ENCODE data around the gene CAMTA1.

DNA sequence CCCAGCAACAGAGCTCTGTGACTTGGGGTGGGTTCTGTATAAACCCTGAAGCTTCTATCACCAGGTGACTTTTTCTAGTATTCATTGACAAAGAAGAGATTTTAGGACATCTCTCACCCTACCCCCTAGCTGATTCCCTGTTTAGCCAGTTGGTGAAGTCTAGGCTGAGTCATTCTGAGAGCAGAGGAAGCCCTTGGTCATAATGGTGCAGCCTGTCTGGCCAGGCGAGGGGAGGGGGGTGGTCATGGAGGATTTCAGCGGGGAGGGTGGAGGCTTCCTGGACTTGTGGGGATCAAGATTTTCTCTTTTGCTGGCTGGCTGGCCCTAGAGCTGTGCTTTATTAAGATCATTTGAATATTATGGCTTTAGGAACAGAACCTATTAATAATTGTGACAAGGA, 262.6 kb downstream of the CAMTA1 start:
- TF ChIP-seq POLR2A (IDR thresholded peaks at IDR 0.05) (no peak), POLR2AphosphoS5 (IDR thresholded peaks at IDR 0.05) (no peak), EP300 (IDR thresholded peaks at IDR 0.05) (no peak)
- TF ChIP-seq, protein P1, sequence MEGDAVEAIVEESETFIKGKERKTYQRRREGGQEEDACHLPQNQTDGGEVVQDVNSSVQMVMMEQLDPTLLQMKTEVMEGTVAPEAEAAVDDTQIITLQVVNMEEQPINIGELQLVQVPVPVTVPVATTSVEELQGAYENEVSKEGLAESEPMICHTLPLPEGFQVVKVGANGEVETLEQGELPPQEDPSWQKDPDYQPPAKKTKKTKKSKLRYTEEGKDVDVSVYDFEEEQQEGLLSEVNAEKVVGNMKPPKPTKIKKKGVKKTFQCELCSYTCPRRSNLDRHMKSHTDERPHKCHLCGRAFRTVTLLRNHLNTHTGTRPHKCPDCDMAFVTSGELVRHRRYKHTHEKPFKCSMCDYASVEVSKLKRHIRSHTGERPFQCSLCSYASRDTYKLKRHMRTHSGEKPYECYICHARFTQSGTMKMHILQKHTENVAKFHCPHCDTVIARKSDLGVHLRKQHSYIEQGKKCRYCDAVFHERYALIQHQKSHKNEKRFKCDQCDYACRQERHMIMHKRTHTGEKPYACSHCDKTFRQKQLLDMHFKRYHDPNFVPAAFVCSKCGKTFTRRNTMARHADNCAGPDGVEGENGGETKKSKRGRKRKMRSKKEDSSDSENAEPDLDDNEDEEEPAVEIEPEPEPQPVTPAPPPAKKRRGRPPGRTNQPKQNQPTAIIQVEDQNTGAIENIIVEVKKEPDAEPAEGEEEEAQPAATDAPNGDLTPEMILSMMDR (IDR thresholded peaks at IDR 0.05) = no peak

All from stomach (tissue), 4 donors.